Measurements from ENCODE around the gene XYLT2. TPM values are rescaled to one million over a fixed set of nuclear protein-coding genes. Genes with fewer than 3 reads are reported as not detected.
A peak's percentile ranks its signal among the peaks of the same experiment; 100 is the strongest.
"Not testable (repeated sequence)": the region's sequence is repeated elsewhere in the genome, so short reads cannot be mapped to it uniquely, and the experiment has no call there.

The XYLT2 gene
- total RNA-seq, 2 donors from 2014 or later: 17.1 to 20.6 TPM

GRCh38 chr17:50396261-50397110 lies 50.6 kb downstream of the XYLT2 start:
- Histone ChIP-seq H3K4me3 (peak overlapping the region; percentile 68 to 96), H3K27me3 (no peaks in the 10 kb centered on the region), H3K27ac (peak overlapping the region; percentile 66 to 88), H3K36me3 (peaks cover 34% of the 10 kb centered on the region), H3K4me1 (peaks cover 0 to 29% of the 10 kb centered on the region in 2 donors), H3K9me3 (no peaks in the 10 kb centered on the region)
- no peak for TF ChIP-seq CTCF (IDR thresholded peaks at IDR 0.05)
- DNase-seq (ENCODE audit: low spot score): no peak

GRCh38 chr17:50397111-50397918 lies 51.4 kb downstream of the XYLT2 start, which contains the start of gene LRRC59:
Gene LRRC59 (minus strand): TSS chr17:50397523. CDS start chr17:50397317, 206 bp downstream.
- Histone ChIP-seq H3K27ac (peak within 1 kb of the TSS; percentile 66 to 88), H3K27me3 (no peaks in the 10 kb centered on the region), H3K4me3 (peak within 1 kb of the TSS; percentile 68 to 96), H3K4me1 (peaks cover 0 to 29% of the 10 kb centered on the region in 2 donors), H3K36me3 (peaks cover 26% of the 10 kb centered on the region), H3K9me3 (no peaks in the 10 kb centered on the region)
- peak; percentile 86 for DNase-seq (ENCODE audit: low spot score)
- peak; percentile 94 to 99 for TF ChIP-seq CTCF (IDR thresholded peaks at IDR 0.05)

- Histone ChIP-seq H3K36me3 (peaks cover 20% of the 10 kb centered on the region), H3K27me3 (no peaks in the 10 kb centered on the region), H3K27ac (peak overlapping the region in 1 of 2 donors; percentile 88), H3K4me3 (peak overlapping the region in 1 of 2 donors; percentile 96), H3K4me1 (peaks cover 0 to 29% of the 10 kb centered on the region in 2 donors), H3K9me3 (no peaks in the 10 kb centered on the region)
- no peak for DNase-seq (ENCODE audit: low spot score)
- no peak for TF ChIP-seq CTCF (IDR thresholded peaks at IDR 0.05)
Measured at GRCh38 chr17:50397919-50398285, 52.0 kb downstream of the XYLT2 start.

- not testable (repeated sequence) for H3K27me3 ChIP-seq; H3K27ac ChIP-seq; H3K4me3 ChIP-seq; DNase-seq (ENCODE audit: low spot score); H3K9me3 ChIP-seq
- peaks cover 0 to 29% of the 10 kb centered on the region in 2 donors for H3K4me1 ChIP-seq
- H3K36me3 ChIP-seq: peaks cover 13% of the 10 kb centered on the region
Measured at GRCh38 chr17:50398672-50399071, 52.7 kb downstream of the XYLT2 start.

- H3K9me3 ChIP-seq; H3K27me3 ChIP-seq; H3K36me3 ChIP-seq; H3K4me3 ChIP-seq; H3K27ac ChIP-seq; DNase-seq (ENCODE audit: low spot score): not testable (repeated sequence)
- peaks cover 0 to 29% of the 10 kb centered on the region in 2 donors for H3K4me1 ChIP-seq
Measured at GRCh38 chr17:50399591-50399990, 53.7 kb downstream of the XYLT2 start.

- not testable (repeated sequence) for H3K4me3 ChIP-seq; H3K36me3 ChIP-seq; DNase-seq (ENCODE audit: low spot score); H3K27me3 ChIP-seq; H3K4me1 ChIP-seq; H3K27ac ChIP-seq; H3K9me3 ChIP-seq
Measured at GRCh38 chr17:50405351-50405750, 59.4 kb downstream of the XYLT2 start.

GRCh38 chr17:50406578-50406977 lies 60.7 kb downstream of the XYLT2 start:
- no peak for TF ChIP-seq CTCF (IDR thresholded peaks at IDR 0.05)
- no peaks in the 10 kb centered on the region for H3K9me3 ChIP-seq
- no peak overlapping the region for H3K27ac ChIP-seq
- no peaks in the 10 kb centered on the region for H3K27me3 ChIP-seq
- no peaks in the 10 kb centered on the region for H3K4me1 ChIP-seq
- H3K36me3 ChIP-seq: no peaks in the 10 kb centered on the region
- no peak overlapping the region for H3K4me3 ChIP-seq
- DNase-seq (ENCODE audit: low spot score): no peak
